ENCODE data around the gene CNPY3.
"Not testable (repeated sequence)": the region's sequence is repeated elsewhere in the genome, so short reads cannot be mapped to it uniquely, and the experiment has no call there.

DNA sequence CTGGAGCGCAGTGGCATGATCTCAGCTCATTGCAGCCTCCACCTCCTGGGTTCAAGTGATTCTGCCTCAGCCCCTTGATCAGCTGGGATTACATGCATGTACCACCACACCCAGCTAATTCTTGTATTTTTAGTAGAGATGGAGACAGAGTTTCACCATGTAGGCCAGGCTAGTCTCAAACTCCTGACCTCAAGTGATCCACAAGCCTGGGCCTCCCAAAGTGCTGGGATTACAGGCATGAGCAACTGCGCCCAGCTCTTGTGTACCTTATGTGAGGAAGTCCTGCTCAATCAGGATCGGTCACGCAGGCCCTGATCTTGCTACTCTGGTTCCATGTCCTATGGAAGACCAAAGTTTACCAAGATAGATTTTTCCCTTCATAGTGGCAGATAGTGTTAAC, 41.1 kb upstream of the CNPY3 start:
- TF ChIP-seq CTCF (IDR thresholded peaks at IDR 0.05 in 8 of 11, conservative IDR thresholded peaks at IDR 0.05 in 3 of 11); POLR2A (IDR thresholded peaks at IDR 0.05): not testable (repeated sequence)

Measured in spleen (tissue), 7 donors.